SKM-1 treated with dmso at 0.1 percent for 144 hours (cell line): ENCODE data around the gene PATJ.
"Not testable (repeated sequence)": the region's sequence is repeated elsewhere in the genome, so short reads cannot be mapped to it uniquely, and the experiment has no call there.

Experiments used
- DNase-seq: peaks from one replicate; lab custom pipeline; 2025; ENCODE audit not compliant: unreplicated experiment; lab: John Stamatoyannopoulos, UW

The PATJ gene, protein sequence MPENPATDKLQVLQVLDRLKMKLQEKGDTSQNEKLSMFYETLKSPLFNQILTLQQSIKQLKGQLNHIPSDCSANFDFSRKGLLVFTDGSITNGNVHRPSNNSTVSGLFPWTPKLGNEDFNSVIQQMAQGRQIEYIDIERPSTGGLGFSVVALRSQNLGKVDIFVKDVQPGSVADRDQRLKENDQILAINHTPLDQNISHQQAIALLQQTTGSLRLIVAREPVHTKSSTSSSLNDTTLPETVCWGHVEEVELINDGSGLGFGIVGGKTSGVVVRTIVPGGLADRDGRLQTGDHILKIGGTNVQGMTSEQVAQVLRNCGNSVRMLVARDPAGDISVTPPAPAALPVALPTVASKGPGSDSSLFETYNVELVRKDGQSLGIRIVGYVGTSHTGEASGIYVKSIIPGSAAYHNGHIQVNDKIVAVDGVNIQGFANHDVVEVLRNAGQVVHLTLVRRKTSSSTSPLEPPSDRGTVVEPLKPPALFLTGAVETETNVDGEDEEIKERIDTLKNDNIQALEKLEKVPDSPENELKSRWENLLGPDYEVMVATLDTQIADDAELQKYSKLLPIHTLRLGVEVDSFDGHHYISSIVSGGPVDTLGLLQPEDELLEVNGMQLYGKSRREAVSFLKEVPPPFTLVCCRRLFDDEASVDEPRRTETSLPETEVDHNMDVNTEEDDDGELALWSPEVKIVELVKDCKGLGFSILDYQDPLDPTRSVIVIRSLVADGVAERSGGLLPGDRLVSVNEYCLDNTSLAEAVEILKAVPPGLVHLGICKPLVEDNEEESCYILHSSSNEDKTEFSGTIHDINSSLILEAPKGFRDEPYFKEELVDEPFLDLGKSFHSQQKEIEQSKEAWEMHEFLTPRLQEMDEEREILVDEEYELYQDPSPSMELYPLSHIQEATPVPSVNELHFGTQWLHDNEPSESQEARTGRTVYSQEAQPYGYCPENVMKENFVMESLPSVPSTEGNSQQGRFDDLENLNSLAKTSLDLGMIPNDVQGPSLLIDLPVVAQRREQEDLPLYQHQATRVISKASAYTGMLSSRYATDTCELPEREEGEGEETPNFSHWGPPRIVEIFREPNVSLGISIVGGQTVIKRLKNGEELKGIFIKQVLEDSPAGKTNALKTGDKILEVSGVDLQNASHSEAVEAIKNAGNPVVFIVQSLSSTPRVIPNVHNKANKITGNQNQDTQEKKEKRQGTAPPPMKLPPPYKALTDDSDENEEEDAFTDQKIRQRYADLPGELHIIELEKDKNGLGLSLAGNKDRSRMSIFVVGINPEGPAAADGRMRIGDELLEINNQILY (N-terminal part only)

DNA sequence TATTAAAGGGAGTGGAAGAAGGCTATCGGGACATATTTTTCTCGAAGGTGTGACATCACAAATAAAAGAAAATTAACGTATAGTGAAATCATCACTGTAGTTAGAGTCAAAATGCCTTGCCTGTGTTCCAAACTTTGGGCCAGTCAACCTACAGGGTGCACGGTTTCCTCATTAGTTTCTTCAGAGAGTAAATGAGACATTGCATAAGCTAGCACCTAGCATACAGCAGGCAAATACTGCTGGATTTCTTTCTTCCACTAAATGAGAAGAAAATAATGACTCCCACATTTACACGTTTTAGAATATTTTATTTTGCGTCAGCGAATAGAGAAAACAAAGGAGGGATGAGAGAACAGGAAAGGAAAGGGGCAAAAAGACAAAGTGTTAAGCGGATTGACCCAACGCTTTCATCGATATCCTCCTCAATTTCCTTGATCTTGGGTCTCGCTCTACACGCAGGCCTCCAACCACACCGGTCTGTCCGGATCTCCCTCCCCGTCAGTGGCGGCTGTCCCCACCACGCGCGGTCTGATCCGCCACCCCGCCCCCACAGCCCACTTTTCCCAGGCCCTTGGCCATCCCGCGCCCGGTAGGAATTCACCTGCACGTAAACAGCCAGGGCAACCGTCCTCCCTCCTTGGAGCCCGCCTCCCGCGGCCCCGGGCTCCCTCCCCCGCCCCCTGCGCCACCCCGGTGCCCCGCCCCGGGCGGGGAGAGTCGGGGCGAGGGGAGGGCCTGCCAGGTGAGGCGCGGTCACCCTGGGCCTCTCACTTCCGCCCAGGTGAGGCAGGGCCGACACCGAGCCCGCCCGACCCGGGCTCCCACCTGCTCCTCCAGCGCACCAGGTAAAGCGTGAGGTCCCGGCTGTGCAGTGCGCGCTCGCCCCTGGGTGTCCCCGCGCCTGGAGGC, at the start of gene PATJ:
TSS of gene PATJ (plus strand) at position 770 of the 909 bp plus-strand sequence. CDS start 20,413 bp downstream, outside the sequence.
- peak; percentile 22 for DNase-seq

DNA sequence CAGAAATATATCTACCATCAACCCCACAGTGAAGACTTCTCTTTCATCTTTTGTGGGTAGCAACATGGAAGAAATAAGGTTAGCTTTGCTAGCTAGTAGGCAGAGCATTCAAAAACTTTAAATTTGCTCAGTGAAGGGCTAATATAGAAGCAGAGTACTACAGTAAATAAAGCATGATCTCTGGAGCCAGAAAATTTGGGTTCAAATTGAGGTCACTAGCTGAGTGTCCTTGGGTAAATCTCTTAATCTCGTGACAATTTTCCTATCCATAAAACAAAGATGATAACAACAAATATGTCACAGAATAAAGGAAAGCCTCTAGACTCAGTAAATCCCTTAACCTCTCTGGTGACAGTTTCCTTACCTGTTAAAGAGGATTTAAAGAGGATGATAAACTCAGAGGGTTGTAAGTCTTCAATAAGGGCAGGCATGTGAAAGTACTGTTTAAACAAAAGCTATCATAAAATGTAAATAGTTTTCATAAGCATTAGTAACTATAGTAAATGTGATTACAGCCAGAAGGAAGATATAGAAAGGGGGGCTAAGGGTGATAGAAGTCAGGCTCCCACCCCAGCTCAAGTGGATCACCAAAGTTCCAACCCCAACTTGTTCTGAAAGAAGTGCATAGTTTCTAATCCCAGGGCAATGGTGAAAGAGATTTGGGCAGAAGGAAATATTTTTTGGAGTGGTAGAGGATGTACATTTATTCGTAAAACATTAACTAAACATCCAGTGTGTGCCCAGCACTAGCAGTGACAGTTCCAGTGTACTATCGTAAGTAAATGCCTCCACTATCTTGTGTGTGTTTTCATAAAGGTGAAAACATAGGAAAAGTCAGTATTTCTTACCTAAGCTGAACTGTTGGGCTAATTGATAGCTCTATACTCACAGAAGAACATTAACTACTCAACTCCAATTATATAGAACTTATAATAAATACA, 42.1 kb upstream of the PATJ start:
- no peak for DNase-seq

DNA sequence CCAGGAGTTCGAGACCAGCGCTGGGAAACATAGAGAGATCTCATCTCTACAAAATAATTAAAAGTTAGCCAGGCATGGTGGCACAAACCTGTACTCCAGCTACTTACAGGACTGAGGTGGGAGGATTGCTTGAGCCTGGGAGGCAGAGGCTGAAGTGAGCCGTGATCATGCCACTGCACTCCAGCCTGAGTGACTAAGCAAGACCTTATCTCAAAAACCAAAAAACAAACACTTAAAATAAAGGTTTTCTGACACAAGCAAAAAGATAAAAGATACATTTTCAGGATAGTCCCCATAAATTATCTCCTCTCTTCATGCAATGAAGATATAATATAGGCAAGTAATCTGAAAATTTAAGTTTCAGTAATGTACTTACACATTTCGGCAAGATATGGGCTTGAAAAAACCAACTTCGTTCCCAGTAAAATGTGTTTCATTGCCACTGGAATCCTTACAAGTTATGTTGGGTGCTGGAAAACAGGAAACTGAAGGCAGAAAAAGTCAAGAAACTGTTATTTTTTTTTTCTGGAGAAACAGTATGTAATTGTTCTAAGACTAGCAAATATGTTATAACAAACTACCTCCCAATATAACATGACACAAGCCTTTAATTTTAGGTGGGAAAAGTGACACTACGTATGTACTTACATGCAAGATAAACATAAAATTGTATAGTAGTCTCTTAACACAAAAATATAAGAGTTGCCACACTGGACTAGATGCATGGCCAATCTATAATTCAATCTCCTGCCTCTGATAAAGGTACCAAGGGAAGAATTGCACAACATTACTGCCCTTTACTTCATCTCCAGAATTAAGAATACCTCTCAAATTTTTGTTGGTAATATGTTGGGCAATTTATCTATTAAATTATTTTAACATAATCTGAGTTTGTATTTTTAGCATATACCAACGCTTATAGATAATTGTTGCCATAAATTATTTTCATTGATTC, 33.0 kb upstream of the PATJ start:
- no peak for DNase-seq

DNA sequence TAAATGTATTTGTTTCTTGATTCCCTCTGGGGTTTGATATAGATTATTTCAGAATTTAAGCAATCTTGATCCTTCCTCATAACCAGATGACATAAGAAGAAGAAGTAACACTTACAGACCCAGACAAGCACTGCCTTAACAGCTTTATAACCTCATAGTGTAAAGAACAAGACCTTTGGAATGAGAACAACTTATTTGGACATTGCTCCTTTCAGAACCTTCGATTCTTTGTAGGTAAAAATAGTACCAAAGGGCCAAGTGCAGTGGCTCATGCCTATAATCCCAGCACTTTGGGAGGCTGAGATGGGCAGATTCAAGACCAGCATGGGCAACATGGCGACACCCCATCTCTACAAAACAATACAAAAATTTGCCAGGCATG, 32.4 kb upstream of the PATJ start:
- no peak for DNase-seq

DNA sequence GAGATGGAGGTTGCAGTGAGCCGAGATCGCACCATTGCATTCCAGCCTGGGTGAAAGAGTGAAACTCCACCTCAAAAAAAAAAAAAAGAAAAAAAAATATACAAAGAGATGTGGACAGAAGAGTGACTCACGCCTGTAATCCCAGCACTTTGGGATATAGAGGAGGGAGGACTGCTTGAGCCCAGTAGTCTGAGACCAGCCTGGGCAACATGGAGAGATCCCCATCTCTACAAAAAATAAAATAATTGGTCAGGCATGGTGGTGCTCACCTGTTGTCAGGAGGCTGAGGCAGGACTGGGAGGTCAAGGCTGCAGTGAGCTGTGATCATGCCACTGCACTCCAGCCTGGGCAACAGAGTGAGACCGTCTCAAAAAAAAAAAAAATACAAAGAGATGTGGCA, 31.0 kb upstream of the PATJ start:
- not testable (repeated sequence) for DNase-seq

DNA sequence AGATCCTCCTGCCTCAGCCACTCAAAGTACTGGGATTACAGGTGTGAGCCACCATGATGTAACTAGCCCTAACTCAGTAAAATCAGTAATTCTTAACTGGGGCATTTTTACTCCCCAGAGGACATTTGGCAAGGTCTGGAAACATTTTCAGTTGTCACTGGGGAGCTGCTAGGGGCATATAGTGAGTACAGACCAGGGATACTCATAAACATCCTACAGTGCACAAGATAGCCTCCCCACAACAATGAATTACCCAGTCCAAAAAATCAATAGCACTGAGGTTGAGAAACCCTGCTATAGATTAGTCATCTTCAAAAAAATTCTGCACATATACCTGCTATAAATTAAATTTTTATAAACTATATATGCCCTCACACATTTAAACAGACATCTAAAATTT, 30.3 kb upstream of the PATJ start:
- DNase-seq, result no peak

DNA sequence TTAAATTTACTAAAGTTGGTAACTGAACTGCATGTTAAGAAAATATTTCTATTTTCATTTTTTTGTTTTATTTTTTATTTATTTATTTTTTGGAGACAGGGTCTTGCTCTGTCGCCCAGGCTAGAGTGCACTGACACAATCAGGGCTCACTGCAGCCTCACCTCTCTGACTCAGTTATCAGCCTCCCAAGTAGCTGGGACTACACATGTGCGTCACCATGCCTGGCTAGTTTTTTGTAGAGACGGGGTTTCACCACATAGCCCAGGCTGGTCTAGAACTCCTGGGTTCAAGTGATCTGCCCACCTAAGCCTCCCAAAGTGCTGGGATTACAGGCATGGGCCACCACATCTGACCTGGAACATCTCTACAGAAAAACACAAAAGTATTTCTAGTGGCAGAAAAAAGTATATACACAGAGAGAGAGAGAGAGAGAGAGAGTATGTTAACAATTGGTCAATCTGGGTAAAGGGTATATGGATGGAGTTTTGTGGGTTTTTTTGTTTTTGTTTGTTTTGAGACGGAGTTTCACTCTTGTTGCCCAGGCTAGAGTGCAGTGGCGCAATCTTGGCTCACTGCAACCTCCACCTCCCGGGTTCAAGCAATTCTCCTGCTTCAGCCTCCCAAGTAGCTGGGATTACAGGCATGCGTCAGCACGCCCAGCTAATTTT, 23.1 kb upstream of the PATJ start:
- not testable (repeated sequence) for DNase-seq

DNA sequence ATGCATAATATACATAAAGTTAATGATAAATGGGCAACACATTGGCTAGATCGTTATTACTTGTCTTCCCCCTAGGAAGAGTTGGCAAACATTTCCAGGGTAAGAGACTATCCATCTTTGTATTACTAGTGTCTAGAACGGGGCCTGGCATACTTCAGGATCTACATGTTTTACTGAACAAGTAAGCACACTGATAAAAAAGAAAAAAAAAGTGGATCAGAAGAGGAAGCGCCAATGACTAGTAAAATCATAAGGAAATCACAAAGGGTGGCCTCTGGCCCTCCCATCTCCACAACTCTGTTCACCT, 17.8 kb upstream of the PATJ start:
- no peak for DNase-seq

DNA sequence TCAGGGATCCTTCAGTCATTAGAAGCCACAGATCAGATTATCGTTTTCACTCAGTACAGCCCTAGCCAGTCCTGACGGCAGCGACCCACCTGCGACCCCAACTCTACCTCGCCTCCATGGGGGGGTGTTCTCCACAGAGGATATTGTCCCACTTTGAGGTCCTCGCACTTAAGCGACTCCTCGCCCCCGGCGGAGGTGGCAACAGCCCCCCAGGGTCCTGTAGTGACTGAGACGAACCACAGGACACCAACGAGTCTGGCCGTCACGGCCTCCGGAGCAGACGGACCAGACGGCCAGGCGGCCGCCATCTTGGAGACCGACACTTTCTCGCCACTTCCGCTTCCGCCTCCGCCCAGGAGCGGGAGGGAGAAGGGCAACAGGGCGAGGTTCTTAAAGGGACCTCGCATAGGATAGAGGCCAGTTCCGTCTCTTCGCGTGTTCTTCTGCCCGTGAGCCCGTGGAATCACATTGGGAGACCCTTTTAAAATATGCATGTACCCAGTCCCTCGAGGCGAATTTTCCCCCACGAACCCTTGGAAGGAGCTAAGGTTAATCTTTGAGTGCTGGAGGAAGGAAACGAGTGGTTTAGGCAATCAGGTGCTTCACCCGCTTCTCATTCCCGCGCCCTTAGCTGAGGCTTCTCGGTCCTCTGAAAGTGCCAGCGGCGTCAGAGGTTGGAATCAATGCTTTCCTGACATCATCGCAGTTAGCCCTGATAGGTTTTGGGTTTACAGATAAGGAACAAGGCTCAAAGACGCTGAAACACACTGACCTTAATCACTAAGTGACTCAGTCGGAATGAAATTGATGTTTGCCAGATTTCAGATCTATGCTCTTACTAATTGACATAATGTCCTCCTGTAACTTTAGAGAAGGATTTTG, 17.2 kb upstream of the PATJ start, which contains the start of gene TM2D1:
TSS of gene TM2D1 (minus strand) at position 329 of the 882 bp plus-strand sequence. CDS start at position 308, 21 bp downstream.
- DNase-seq, result peak; percentile 93

DNA sequence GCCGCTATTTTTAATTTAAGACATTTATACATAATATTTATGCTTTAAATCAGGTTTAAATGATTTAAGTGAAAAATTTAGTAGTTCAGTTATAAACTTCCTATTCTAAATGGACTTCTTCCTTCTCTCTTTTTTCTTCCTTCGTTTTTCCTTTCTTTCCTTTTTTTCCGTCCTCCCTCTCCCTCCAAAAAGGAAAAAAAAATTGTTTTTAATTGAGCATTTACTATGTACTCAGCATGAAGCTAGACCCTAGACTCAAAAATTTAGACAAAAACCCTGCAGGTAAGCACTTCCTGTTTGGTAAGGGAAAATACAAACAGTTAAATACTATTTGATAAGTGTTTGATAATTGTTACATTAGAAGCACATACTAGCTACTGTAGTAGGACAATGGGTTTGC, 14.7 kb upstream of the PATJ start:
- DNase-seq, result no peak

DNA sequence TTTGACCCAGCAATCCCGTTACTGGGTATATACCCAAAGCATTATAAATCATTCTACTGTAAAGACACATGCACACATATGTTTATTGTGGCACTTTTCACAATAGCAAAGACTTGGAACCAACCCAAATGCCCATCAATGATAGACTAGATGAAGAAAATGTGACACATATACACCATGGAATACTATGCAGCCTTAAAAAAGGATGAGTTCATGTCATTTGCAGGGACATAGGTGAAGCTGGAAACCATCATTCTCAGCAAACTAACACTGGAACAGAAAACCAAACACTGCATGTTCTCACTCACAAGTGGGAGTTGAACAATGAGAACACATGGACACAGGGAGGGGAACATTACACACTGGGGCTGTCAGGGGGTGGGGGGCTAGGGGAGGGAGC, 11.6 kb upstream of the PATJ start:
- DNase-seq, result not testable (repeated sequence)

DNA sequence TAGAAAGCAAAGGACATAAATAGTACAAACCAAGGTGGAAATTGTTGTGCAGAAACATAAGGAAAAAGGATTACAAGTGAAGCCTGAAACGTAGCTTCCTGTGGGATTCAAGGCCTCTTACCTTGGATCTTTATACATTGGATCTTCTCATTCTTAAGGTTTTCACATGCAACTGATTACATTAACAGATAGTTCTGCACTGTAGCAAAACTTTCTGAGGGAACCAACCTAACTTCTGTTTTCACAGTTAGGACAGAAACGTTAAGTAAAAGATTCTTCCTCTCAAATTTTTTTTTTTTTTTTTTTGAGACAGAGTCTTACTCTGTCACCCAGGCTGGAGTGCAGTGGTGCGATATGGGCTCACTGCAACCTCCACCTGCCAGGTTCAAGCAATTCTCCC, 9.6 kb upstream of the PATJ start:
- no peak for DNase-seq

DNA sequence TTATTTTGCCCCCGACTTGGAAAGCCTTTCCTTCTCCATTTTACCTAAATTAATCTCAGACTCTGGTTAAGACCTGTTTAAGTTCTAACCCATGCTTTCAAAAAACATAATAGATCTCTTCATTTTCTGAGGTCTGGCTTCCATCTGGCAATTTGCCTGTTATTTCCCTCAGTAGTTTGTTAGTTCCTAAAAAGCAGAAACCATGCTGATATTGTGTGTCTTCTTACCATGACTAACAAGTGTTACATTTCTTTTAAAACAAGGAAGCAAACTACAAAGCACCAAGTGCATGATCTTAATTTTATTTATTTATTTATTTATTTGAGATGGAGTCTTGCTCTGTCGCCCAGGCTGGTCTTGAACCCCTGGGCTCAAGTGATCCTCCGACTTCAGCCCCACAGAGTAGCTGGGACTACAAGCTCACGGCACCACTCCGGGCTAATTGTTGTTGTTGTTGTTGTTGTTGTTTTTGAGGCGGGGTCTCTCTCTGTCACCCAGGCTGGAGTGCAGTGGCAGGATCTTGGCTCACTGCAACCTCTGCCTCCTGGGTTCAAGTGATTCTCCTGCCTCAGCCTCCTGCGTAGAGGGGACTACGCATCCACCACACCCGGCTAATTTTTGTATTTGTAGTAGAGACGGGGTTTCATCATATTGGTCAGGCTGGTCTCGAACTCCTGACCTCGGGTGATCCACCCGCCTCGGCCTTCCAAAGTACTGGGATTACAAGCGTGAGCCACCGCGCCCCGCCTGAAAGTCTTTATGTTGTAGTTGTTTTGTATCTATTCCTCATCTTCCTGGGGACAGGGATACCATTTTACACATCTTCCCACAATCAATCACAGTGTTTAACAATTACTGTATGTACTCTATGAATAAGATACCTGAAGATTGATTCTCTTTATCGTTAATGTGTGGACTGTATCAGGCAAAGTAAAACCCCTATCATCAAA, 1.3 kb upstream of the PATJ start:
- DNase-seq, result no peak

DNA sequence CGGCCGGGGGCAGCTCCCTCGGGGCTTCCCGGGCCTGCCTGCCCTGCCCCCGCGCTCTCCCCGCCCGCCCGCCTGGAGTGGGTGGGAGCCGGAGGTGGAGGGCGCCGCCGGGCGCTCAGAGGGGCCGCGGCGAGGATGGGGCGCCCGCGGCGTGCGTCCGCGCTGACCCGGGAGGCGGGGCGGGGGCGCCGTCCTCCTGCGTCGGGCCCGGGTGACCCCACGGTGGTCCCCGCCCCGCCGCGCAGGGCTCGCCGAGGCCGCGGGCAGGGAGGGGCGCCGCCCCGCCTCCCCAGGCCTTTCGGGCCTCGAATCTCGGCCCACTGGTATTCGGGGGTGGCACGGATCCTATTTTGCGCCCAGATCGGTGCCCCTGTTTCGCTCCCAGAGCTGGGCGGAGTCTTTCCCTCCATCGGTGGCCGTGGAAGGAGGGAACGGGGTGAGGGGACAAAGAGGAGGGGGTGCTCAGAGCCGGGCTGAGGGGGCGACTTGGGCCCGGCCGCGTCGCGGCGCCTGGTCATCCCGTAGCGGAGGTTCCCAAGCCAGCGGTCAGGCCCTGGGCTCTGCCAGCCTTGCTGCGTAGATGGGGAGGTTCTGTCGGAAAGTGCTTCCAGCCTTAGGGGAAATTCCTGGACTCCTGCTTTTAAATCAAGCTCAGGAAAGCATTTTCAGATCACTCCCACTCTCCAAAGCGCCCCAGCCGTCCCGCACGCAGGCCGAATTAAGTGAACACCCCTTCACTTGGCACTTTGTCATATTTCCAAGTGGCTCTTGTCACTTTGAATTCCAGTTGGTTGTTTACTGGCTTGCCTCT, 545 bp downstream of the PATJ start:
- no peak for DNase-seq

DNA sequence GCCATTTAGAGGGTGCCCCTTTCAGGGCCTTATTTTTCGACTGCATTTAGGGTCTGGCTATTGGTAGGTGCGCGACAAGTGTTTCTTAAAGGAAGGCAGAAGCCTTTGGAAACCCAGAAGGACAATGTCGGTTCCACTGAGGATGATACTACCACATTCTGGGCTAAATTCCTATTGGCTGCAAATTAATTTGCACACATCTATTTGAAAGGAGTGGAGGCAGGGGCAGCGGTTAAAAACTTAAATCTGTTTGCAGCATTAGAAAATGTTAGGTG, 1.1 kb downstream of the PATJ start:
- DNase-seq, result no peak
